Activated B cell treated with CpG ODN at 0.5 μM for 24 hours (primary cell): Measurements from ENCODE around the gene FERMT3. TPM values are rescaled to one million over a fixed set of nuclear protein-coding genes. Genes with fewer than 3 reads are reported as not detected.

Experiments used
- ATAC-seq: fragments of 200-7000 bp; cut with Tn5 transposase; one replicate; pipeline ENCODE4 v1.10.0; 2021; ENCODE audit warnings: low read depth, mild to moderate bottlenecking, moderate library complexity
- CTCF ChIA-PET: fragments of 350-600 bp; sonication (Branson Sonifier 250); formaldehyde crosslinking; loops from one replicate; lab custom pipeline; 2021; ENCODE audit warnings: antibody characterized with exemption; lab: Charles Lee
- POLR2A ChIA-PET: fragments of 350-600 bp; sonication (Branson Sonifier 250); formaldehyde crosslinking; loops from one replicate; lab custom pipeline; 2021; ENCODE audit warnings: antibody characterized with exemption; lab: Charles Lee
- DNase-seq: peaks from one replicate; pipeline ENCODE4 v3.0.0; 2022
- H3K27ac Mint-ChIP-seq: one replicate; pipeline ENCODE4 v1.8.0; 2020; ENCODE audit warnings: mixed read lengths
- H3K27me3 Mint-ChIP-seq: one replicate; pipeline ENCODE4 v1.8.0; 2021; ENCODE audit warnings: mixed read lengths
- H3K36me3 Mint-ChIP-seq: one replicate; pipeline ENCODE4 v1.8.0; 2021; ENCODE audit warnings: low read depth, mixed read lengths
- H3K4me1 Mint-ChIP-seq: one replicate; pipeline ENCODE4 v1.8.0; 2021; ENCODE audit warnings: mixed read lengths
- H3K4me3 Mint-ChIP-seq: one replicate; pipeline ENCODE4 v1.8.0; 2020; ENCODE audit warnings: mild to moderate bottlenecking, mixed read lengths
- H3K9me3 Mint-ChIP-seq: one replicate; pipeline ENCODE4 v1.8.0; 2020; ENCODE audit warnings: mixed read lengths
- intact Hi-C: fragments of 100-400 bp; cut with micrococcal nuclease; formaldehyde crosslinking; loops from one replicate; pipeline ENCODE4 v1.15.1; 2024
- total RNA-seq: library from RNA; stranded (reverse); gene quantifications from 2 replicates; pipeline ENCODE4 v1.2.3, GENCODE V29; 2022
- TF ChIP-seq, protein P1 (sequence below): fragments of 200-600 bp; IDR thresholded peaks from one replicate; pipeline ENCODE4 v1.8.0; 2022; ENCODE audit warnings: antibody characterized with exemption, mild to moderate bottlenecking

Gene FERMT3
- total RNA-seq, 1 donor from 2014 or later, result 169 TPM

DNA sequence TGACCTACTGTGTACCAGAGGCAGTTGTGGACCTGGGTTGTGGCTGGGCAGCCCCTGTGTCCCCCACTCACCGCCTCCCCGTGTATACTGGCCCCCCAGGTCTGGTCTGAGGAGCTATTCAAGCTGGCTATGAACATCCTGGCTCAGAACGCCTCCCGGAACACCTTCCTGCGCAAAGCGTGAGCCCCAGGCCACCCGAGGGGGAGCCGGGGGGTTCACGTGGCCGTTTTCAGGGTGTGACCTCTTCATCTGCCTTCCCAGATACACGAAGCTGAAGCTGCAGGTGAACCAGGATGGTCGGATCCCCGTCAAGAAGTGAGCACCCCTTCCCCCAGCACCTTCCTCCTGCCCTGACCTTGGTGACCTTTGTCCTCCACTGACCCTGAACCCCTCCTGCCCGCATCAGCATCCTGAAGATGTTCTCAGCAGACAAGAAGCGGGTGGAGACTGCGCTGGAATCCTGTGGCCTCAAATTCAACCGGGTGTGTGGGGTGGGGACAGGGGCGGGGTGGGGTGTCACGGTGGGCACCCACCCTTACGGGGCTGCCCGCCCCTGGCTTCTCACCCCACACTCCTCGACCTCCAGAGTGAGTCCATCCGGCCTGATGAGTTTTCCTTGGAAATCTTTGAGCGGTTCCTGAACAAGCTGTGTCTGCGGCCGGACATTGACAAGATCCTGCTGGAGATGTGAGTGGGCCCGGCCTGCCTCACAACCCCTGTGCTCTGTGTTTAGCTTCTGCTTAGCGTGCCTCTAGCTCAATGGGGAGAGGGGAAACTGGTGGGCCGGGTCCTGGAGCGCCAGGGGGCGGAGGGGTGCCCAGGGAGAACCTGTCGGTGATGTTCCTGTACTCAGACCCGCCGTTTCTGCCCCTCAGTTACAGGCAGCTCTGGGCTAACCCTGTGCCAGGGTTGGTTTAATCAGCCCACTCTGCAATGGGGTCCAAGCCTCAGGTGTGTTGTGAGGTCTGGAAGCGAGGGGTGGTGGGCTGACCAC is 48.9 kb downstream of the FERMT3 start:
- Mint-ChIP-seq H3K27me3 (no peaks in the 10 kb centered on the region), H3K27ac (no peak overlapping the region), H3K9me3 (no peaks in the 10 kb centered on the region), H3K36me3 (peaks cover 9% of the 10 kb centered on the region), H3K4me1 (peaks cover 21% of the 10 kb centered on the region), H3K4me3 (no peak overlapping the region)
- ATAC-seq (no peak), DNase-seq (no peak)
- TF ChIP-seq, protein P1, sequence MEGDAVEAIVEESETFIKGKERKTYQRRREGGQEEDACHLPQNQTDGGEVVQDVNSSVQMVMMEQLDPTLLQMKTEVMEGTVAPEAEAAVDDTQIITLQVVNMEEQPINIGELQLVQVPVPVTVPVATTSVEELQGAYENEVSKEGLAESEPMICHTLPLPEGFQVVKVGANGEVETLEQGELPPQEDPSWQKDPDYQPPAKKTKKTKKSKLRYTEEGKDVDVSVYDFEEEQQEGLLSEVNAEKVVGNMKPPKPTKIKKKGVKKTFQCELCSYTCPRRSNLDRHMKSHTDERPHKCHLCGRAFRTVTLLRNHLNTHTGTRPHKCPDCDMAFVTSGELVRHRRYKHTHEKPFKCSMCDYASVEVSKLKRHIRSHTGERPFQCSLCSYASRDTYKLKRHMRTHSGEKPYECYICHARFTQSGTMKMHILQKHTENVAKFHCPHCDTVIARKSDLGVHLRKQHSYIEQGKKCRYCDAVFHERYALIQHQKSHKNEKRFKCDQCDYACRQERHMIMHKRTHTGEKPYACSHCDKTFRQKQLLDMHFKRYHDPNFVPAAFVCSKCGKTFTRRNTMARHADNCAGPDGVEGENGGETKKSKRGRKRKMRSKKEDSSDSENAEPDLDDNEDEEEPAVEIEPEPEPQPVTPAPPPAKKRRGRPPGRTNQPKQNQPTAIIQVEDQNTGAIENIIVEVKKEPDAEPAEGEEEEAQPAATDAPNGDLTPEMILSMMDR, result no peak
- POLR2A ChIA-PET, result interaction anchor here (1.9 kb wide), 1 partner anchor 14 kb away, joined by 6 read pairs; no protein-coding TSS in a partner anchor
- CTCF ChIA-PET, result no interaction called here
- intact Hi-C loops, result no loop called here

DNA sequence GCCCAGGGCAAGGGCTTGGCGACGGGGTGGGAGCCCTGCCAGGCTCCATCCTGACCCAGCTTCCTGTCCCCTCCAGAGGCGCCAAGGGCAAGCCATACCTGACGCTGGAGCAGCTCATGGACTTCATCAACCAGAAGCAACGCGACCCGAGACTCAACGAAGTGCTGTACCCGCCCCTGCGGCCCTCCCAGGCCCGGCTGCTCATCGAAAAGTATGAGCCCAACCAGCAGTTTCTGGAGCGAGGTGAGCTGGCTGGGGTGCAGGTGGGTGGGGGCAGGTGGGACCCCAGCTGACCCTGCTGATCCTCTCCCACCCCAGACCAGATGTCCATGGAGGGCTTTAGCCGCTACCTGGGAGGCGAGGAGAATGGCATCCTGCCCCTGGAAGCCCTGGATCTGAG is 49.8 kb downstream of the FERMT3 start:
- DNase-seq, result no peak
- ChIA-PET POLR2A (no interaction called here), CTCF (no interaction called here)
- Mint-ChIP-seq H3K4me3 (no peak overlapping the region), H3K27me3 (no peaks in the 10 kb centered on the region), H3K4me1 (peaks cover 19% of the 10 kb centered on the region), H3K27ac (no peak overlapping the region), H3K9me3 (no peaks in the 10 kb centered on the region), H3K36me3 (peaks cover 9% of the 10 kb centered on the region)
- intact Hi-C loops, result no loop called here
- TF ChIP-seq, protein P1, result no peak
- ATAC-seq, result no peak

DNA sequence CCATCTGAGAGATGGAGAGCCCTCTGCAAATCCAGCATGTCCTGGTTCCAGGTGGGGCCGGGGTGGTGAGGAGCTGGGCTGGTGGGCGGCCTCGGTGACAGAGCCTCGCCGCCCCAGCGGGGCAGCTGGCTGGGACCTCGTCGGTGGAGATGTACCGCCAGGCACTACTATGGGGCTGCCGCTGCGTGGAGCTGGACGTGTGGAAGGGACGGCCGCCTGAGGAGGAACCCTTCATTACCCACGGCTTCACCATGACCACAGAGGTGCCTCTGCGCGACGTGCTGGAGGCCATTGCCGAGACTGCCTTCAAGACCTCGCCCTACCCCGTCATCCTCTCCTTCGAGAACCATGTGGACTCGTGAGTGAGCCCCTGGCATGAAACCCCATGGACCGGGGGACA is 51.8 kb downstream of the FERMT3 start:
- peaks cover 11% of the 10 kb centered on the region for H3K36me3 Mint-ChIP-seq
- ChIA-PET CTCF (interaction anchor here (1.0 kb wide), 1 partner anchor 9 kb away, joined by 3 read pairs; no protein-coding TSS in a partner anchor), POLR2A (no interaction called here)
- TF ChIP-seq, protein P1, result no peak
- no peaks in the 10 kb centered on the region for H3K9me3 Mint-ChIP-seq
- no peaks in the 10 kb centered on the region for H3K27me3 Mint-ChIP-seq
- H3K4me1 Mint-ChIP-seq, result peaks cover 11% of the 10 kb centered on the region
- no peak for DNase-seq
- ATAC-seq, result no peak
- intact Hi-C loops, result no loop called here
- no peak overlapping the region for H3K27ac Mint-ChIP-seq
- no peak overlapping the region for H3K4me3 Mint-ChIP-seq

DNA sequence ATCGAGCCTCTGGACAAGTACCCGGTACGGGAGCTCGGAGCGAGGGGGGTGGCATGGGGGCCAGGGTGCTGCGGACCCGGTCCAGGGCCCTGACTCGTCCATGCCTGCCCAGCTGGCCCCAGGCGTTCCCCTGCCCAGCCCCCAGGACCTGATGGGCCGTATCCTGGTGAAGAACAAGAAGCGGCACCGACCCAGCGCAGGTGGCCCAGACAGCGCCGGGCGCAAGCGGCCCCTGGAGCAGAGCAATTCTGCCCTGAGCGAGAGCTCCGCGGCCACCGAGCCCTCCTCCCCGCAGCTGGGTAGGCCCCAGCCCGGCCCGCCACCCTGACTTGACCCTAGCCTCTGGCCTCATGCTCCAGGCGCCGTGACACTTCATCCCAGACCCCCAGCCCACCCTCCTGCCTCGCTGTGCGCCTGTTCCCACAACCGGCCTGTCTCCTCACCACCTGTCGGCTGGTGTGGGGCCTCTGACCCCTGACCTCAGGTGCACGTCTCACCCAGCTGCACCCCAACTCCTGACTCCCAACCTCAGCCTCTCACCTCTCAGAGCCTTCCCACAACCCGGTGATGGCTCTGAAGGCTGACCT is 52.5 kb downstream of the FERMT3 start:
- H3K9me3 Mint-ChIP-seq, result no peaks in the 10 kb centered on the region
- ATAC-seq (no peak), DNase-seq (no peak)
- H3K4me1 Mint-ChIP-seq, result peaks cover 11% of the 10 kb centered on the region
- intact Hi-C loops, result no loop called here
- H3K27me3 Mint-ChIP-seq, result no peaks in the 10 kb centered on the region
- no peak overlapping the region for H3K27ac Mint-ChIP-seq
- ChIA-PET CTCF (interaction anchor here (1.0 kb wide), 1 partner anchor 9 kb away, joined by 3 read pairs; no protein-coding TSS in a partner anchor), POLR2A (interaction anchor here (0.6 kb wide), 1 partner anchor 68 kb away, joined by 4 read pairs; no protein-coding TSS in a partner anchor)
- peaks cover 11% of the 10 kb centered on the region for H3K36me3 Mint-ChIP-seq
- TF ChIP-seq, protein P1, result no peak
- no peak overlapping the region for H3K4me3 Mint-ChIP-seq
